Keratinocyte (primary cell): ENCODE data around the gene CTDSP1. TPM values are rescaled to one million over a fixed set of nuclear protein-coding genes. Genes with fewer than 3 reads are reported as not detected.

Experiments
- DNase-seq: peaks from one replicate; pipeline ENCODE4 v3.0.0-alpha.2; 2011; ENCODE audit warnings: low read depth, missing footprints, low spot score
- FAIRE-seq: peaks from 2 replicates; lab custom pipeline; 2011; peaks lifted over from hg19 to GRCh38; lab: Jason Lieb, UNC
- H2AFZ ChIP-seq: 2 replicates; pipeline ENCODE4 v1.6.0; 2012; ENCODE audit warnings: low read length, control low read depth, inconsistent platforms; ENCODE audit not compliant: control insufficient read depth
- H3K27ac ChIP-seq: 2 replicates; pipeline ENCODE4 v1.5.1; 2011; ENCODE audit warnings: low read length; ENCODE audit not compliant: control insufficient read depth, insufficient read depth
- H3K27me3 ChIP-seq: 3 replicates; pipeline ENCODE4 v1.6.0; 2011; ENCODE audit warnings: low read length; ENCODE audit not compliant: control insufficient read depth, insufficient read depth; ENCODE audit errors: extremely low read depth
- H3K36me3 ChIP-seq, 2 experiments: 2 replicates in 1 of 2; 3 replicates in 1 of 2; pipeline ENCODE4 v1.5.1; 2011; ENCODE audit warnings: low read length in 2 of 2, mild to moderate bottlenecking in 1 of 2; ENCODE audit not compliant: control insufficient read depth in 2 of 2, insufficient read depth in 2 of 2; ENCODE audit errors: extremely low read depth in 1 of 2
- H3K4me1 ChIP-seq: 3 replicates; pipeline ENCODE4 v1.5.1; 2011; ENCODE audit warnings: low read length; ENCODE audit not compliant: control insufficient read depth, insufficient read depth; ENCODE audit errors: extremely low read depth
- H3K4me2 ChIP-seq: 3 replicates; pipeline ENCODE4 v1.6.0; 2011; ENCODE audit warnings: low read depth, low read length; ENCODE audit not compliant: control insufficient read depth, insufficient read depth; ENCODE audit errors: extremely low read depth
- H3K4me3 ChIP-seq, 3 experiments: fragments of 200-600 bp in 1 of 3; sonication (generic) in 1 of 3; 2 replicates in 2 of 3; 3 replicates in 1 of 3; pipeline ENCODE4 v1.5.1; 2011 to 2016; ENCODE audit warnings: low read length in 3 of 3, mild to moderate bottlenecking in 3 of 3, control low read depth in 2 of 3, inconsistent platforms in 1 of 3, low read depth in 1 of 3, mixed read lengths in 1 of 3, mixed run types in 1 of 3, moderate library complexity in 1 of 3; ENCODE audit not compliant: control insufficient read depth in 2 of 3, insufficient read depth in 2 of 3; ENCODE audit errors: extremely low read depth in 1 of 3
- H3K79me2 ChIP-seq: 2 replicates; pipeline ENCODE4 v1.6.0; 2012; ENCODE audit warnings: low read length; ENCODE audit not compliant: control insufficient read depth, insufficient read depth
- H3K9ac ChIP-seq: 3 replicates; pipeline ENCODE4 v1.6.0; 2011; ENCODE audit warnings: low read length; ENCODE audit not compliant: control insufficient read depth, insufficient read depth; ENCODE audit errors: extremely low read depth
- H3K9me1 ChIP-seq: 3 replicates; pipeline ENCODE4 v1.6.0; 2011; ENCODE audit warnings: low read length; ENCODE audit not compliant: control insufficient read depth, insufficient read depth; ENCODE audit errors: extremely low read depth
- H3K9me3 ChIP-seq: 2 replicates; pipeline ENCODE4 v1.5.1; 2012; ENCODE audit warnings: low read depth, low read length; ENCODE audit not compliant: control insufficient read depth
- H4K20me1 ChIP-seq: 3 replicates; pipeline ENCODE4 v1.6.0; 2011; ENCODE audit warnings: low read length; ENCODE audit not compliant: control insufficient read depth, insufficient read depth; ENCODE audit errors: extremely low read depth
- CTCF ChIP-seq, 3 experiments: IDR thresholded peaks in 1 of 3; conservative IDR thresholded peaks in 1 of 3; optimal IDR thresholded peaks in 1 of 3; 2 replicates in 2 of 3; 3 replicates in 1 of 3; pipeline versions ENCODE3 to v1.5.1; 2011; ENCODE audit warnings: low read length in 3 of 3, mild to moderate bottlenecking in 3 of 3, moderate library complexity in 2 of 3, control low read depth in 1 of 3, inconsistent platforms in 1 of 3; ENCODE audit not compliant: insufficient read depth in 2 of 3; ENCODE audit errors: extremely low read depth in 1 of 3
- EZH2 ChIP-seq: IDR thresholded peaks from one replicate; pipeline ENCODE4 v1.6.1; 2012; ENCODE audit warnings: inconsistent platforms, mild to moderate bottlenecking, low read length, moderate library complexity
- dilution Hi-C: fragments of 300-500 bp; cut with MboI; formaldehyde crosslinking; loops from one replicate; pipeline ENCODE4 v1.7.0; 2020; ENCODE audit warnings: low sequenced_read_pairs; ENCODE audit not compliant: extremely low pct_ligation_motif_present
- polyA plus RNA-seq, 5 experiments: library from polyadenylated mRNA; depleted of rRNA in 3 of 5; stranded (reverse) in 3 of 5; stranded (forward) in 1 of 5; unstranded in 1 of 5; fragments of >200 nt; gene quantifications; 1 replicate in 1 of 5; 2 replicates in 3 of 5; 3 replicates in 1 of 5; pipeline versions ENCODE4 v1.2.1 to v1.2.3, GENCODE V29; 2011 to 2012; ENCODE audit warnings: missing spikeins in 2 of 5, low read depth in 1 of 5, low replicate concordance in 1 of 5

Gene CTDSP1
- polyA plus RNA-seq, 1 donor (not counting 4 experiments of a cell fraction or from before 2014, with no cell fraction given), result 38.7 TPM

GRCh38 chr2:218381916-218382366 is 17.7 kb upstream of the CTDSP1 start, which contains the start of gene SLC11A1:
Gene SLC11A1, plus strand, starts transcription at chr2:218382273. Its CDS starts 96 bp downstream, at chr2:218382369.
- Histone ChIP-seq H3K4me2 (no peak within 1 kb of the TSS), H2AFZ (no peak within 1 kb of the TSS), H3K4me1 (peaks cover 16% of the 10 kb centered on the region), H3K27me3 (peaks cover 16% of the 10 kb centered on the region), H3K9me3 (no peaks in the 10 kb centered on the region), H3K9ac (no peak within 1 kb of the TSS), H3K79me2 (no peaks in the 10 kb centered on the region), H3K9me1 (no peaks in the 10 kb centered on the region), H4K20me1 (no peaks in the 10 kb centered on the region), H3K36me3 (no peaks in the 10 kb centered on the region), H3K27ac (no peak within 1 kb of the TSS), H3K4me3 (no peak within 1 kb of the TSS)
- DNase-seq (no peak), FAIRE-seq (no peak)
- no peak for TF ChIP-seq CTCF (optimal IDR thresholded peaks at IDR 0.05 in 1 of 3, IDR thresholded peaks at IDR 0.05 in 1 of 3, conservative IDR thresholded peaks at IDR 0.05 in 1 of 3; ENCODE audit: extremely low read depth in 1 of 3, insufficient read depth in 2 of 3, low read length in 3 of 3)
- TF ChIP-seq EZH2, result no peak
- dilution Hi-C loops, result no loop called here

- Histone ChIP-seq H3K4me2 (no peak overlapping the region), H3K9ac (no peak overlapping the region), H3K79me2 (no peaks in the 10 kb centered on the region), H3K27ac (no peak overlapping the region), H3K36me3 (no peaks in the 10 kb centered on the region), H3K9me1 (no peaks in the 10 kb centered on the region), H3K27me3 (peaks cover 16% of the 10 kb centered on the region), H2AFZ (no peak overlapping the region), H3K9me3 (no peaks in the 10 kb centered on the region), H4K20me1 (no peaks in the 10 kb centered on the region), H3K4me3 (no peak overlapping the region), H3K4me1 (peaks cover 23% of the 10 kb centered on the region)
- DNase-seq, result no peak
- TF ChIP-seq CTCF (optimal IDR thresholded peaks at IDR 0.05 in 1 of 3, IDR thresholded peaks at IDR 0.05 in 1 of 3, conservative IDR thresholded peaks at IDR 0.05 in 1 of 3; ENCODE audit: extremely low read depth in 1 of 3, insufficient read depth in 2 of 3, low read length in 3 of 3) (no peak), EZH2 (no peak)
- dilution Hi-C loops, result no loop called here
- FAIRE-seq, result no peak
These were observed 16.9 kb upstream of the CTDSP1 start for GRCh38 chr2:218382785-218383184.
